Ovary (tissue), 3 donors: ENCODE data around the gene ANKS1B.

Experiments
- CTCF ChIP-seq, 3 donors: fragments of 450-650 bp in 2 of 3; fragments of 200-600 bp in 1 of 3; IDR thresholded peaks; one replicate each; pipeline versions ENCODE4 v1.5.1 to v1.8.0; 2016 to 2022; ENCODE audit warnings: antibody characterized with exemption in 3 of 3, mild to moderate bottlenecking in 1 of 3
- POLR2A ChIP-seq: fragments of 450-650 bp; IDR thresholded peaks from one replicate; pipeline ENCODE4 v1.6.1; 2017; ENCODE audit warnings: antibody characterized with exemption, mild to moderate bottlenecking, moderate library complexity
- donor health status: DM: no; HTN: no; CAD: no.

- TF ChIP-seq CTCF (IDR thresholded peaks at IDR 0.05) (no peak), POLR2A (no peak)
Measured at GRCh38 chr12:99619389-99620158, 365.2 kb downstream of the ANKS1B start.
